Measurements from ENCODE around the gene KRTAP4-12.
"Not testable (repeated sequence)": the region's sequence is repeated elsewhere in the genome, so short reads cannot be mapped to it uniquely, and the experiment has no call there.

The KRTAP4-12 gene

GRCh38 chr17:41141361-41141760 is 17.4 kb upstream of the KRTAP4-12 start:
- no peak for TF ChIP-seq CTCF (IDR thresholded peaks at IDR 0.05; ENCODE audit: borderline replicate concordance, control extremely low read depth, extremely low read depth, insufficient read depth, missing control alignments)
- in situ Hi-C loops (cut with MboI; ENCODE audit: low sequenced_read_pairs, unreplicated experiment): no loop called here
- DNase-seq (ENCODE audit: low spot score): no peak

- in situ Hi-C loops (cut with MboI; ENCODE audit: low sequenced_read_pairs, unreplicated experiment): no loop called here
- no peak for TF ChIP-seq CTCF (IDR thresholded peaks at IDR 0.05; ENCODE audit: borderline replicate concordance, control extremely low read depth, extremely low read depth, insufficient read depth, missing control alignments)
- no peak for DNase-seq (ENCODE audit: low spot score)
These were observed 16.6 kb upstream of the KRTAP4-12 start, which contains the start of gene KRTAP4-6 for GRCh38 chr17:41140360-41141131. Gene KRTAP4-6 (minus strand): TSS chr17:41140544. CDS start chr17:41140487, 57 bp downstream.

- in situ Hi-C loops (cut with MboI; ENCODE audit: low sequenced_read_pairs, unreplicated experiment); DNase-seq (ENCODE audit: low spot score): not testable (repeated sequence)
These were observed 15.9 kb upstream of the KRTAP4-12 start for GRCh38 chr17:41139865-41140264.

GRCh38 chr17:41133880-41134735 is 10.1 kb upstream of the KRTAP4-12 start:
- in situ Hi-C loops (cut with MboI; ENCODE audit: low sequenced_read_pairs, unreplicated experiment): no loop called here
- no peak for TF ChIP-seq CTCF (IDR thresholded peaks at IDR 0.05; ENCODE audit: borderline replicate concordance, control extremely low read depth, extremely low read depth, insufficient read depth, missing control alignments)
- DNase-seq (ENCODE audit: low spot score): no peak

GRCh38 chr17:41131979-41132378 is 8.0 kb upstream of the KRTAP4-12 start:
- peak; percentile 21 for DNase-seq (ENCODE audit: low spot score)
- no peak for TF ChIP-seq CTCF (IDR thresholded peaks at IDR 0.05; ENCODE audit: borderline replicate concordance, control extremely low read depth, extremely low read depth, insufficient read depth, missing control alignments)
- in situ Hi-C loops (cut with MboI; ENCODE audit: low sequenced_read_pairs, unreplicated experiment): no loop called here

- no peak for TF ChIP-seq CTCF (IDR thresholded peaks at IDR 0.05; ENCODE audit: borderline replicate concordance, control extremely low read depth, extremely low read depth, insufficient read depth, missing control alignments)
- in situ Hi-C loops (cut with MboI; ENCODE audit: low sequenced_read_pairs, unreplicated experiment): no loop called here
- DNase-seq (ENCODE audit: low spot score): no peak
These were observed 3.4 kb upstream of the KRTAP4-12 start for GRCh38 chr17:41127371-41127770.

- in situ Hi-C loops (cut with MboI; ENCODE audit: low sequenced_read_pairs, unreplicated experiment): no loop called here
- no peak for DNase-seq (ENCODE audit: low spot score)
- no peak for TF ChIP-seq CTCF (IDR thresholded peaks at IDR 0.05; ENCODE audit: borderline replicate concordance, control extremely low read depth, extremely low read depth, insufficient read depth, missing control alignments)
These were observed 2.4 kb upstream of the KRTAP4-12 start for GRCh38 chr17:41126412-41126811.
